Posterior vena cava (tissue), 2 donors: ENCODE data around the gene TMC4. TPM values are rescaled to one million over a fixed set of nuclear protein-coding genes. Genes with fewer than 3 reads are reported as not detected.

ENCODE experiments used
- DNase-seq: peaks from one replicate; pipeline ENCODE4 v3.0.0-alpha.2; 2020; ENCODE audit warnings: low spot score
- intact Hi-C, 2 donors: fragments of 100-400 bp; cut with DNase I; formaldehyde crosslinking; loops; one replicate each; pipeline versions ENCODE4 v1.14.1 to v1.14.2; 2022 to 2023
- total RNA-seq, 2 donors: library from RNA; stranded (reverse); fragmentation: NEBNext Ultra II Directional; extraction: Animal tissue kit (Norgen Biotek cat#: 25700); gene quantifications; one replicate each; pipeline ENCODE4 v1.2.1, GENCODE V29; 2021
- donor health status: DM: yes; HTN: yes; CAD: no.
- donor health status: DM: yes; HTN: yes; CAD: no.

TMC4 gene
- total RNA-seq, 2 donors from 2014 or later: 1.1 to 1.4 TPM

DNA sequence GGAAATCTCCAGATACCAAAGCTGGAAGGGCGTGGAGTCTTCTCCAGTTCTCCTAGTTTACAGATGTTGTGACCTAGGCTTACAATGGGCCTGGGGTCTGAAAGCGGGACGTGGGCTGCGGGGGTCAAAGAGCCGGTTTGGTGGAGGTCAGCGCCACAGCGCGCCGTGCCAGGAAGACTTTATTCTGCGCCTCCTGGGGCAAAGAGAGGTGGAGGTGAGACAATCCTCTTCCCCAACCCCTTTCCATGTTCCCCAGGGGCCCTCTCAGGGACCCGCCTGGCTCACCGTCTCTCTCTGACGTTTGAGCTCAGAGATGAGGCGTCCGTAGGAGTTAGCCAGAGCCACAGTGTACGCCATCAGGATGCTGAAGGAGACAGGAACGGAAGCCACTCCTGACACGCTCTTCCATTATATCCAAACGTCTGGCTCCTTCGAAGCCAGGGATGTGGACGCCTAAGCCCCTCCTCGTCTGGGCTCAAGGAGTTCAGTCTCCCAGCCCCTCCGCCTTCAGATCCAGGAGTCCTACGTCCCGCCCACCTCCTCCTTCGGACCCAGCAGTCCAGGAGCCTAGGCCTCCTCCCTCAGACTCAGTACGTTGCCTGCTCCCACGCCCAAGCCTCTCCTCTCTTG lies 12.7 kb downstream of the TMC4 start:
- DNase-seq: no peak
- intact Hi-C loops: no loop called here

DNA sequence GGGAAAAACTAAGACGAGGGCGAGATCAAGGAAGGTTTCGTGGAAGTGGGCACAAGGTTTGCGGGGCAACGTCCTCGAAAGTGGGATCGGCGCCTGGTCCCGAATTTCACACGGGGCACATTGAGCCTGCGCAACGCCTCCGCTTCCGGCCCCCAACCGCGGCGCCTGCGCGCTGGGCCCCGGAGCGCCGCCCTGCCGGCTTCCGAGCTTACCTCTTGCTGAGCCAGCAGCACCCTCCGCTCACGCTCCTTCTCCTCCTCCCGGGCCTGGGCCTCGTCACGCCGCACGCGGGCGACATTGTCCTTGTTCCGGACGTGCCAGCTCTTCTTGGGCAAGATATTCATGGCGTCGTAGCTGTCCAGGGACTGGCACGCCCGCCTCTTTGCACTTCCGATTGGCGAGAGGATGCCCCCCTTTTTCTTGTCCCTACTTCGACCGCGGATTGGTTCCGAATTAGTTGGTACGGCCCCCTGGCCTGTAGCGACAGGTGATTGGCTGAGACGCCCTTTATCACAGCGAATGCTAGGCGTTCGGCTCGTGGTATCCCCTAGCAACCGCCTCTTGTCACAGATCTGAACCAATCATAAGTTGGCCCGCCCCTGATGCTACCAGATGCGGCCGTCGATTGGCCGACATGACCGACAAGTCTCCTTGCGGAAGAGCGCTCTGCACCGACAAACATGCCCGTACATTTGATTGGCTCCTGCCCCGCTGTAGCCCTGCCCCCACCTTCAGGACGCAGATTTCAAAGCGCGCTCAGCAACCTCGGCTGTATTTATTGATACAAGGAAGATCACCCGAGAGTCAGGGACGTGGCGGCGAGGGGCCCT lies 13.4 kb downstream of the TMC4 start, which contains the start of gene LENG1:
LENG1 (minus strand) TSS at position 370 of the 830 bp plus-strand sequence; CDS start at position 344, 26 bp downstream.
- DNase-seq: peak; percentile 100
- intact Hi-C loops: loop anchor here in 1 of 2 donors (10.0 kb wide), 1 partner anchor 245 kb away; no protein-coding TSS in a partner anchor

DNA sequence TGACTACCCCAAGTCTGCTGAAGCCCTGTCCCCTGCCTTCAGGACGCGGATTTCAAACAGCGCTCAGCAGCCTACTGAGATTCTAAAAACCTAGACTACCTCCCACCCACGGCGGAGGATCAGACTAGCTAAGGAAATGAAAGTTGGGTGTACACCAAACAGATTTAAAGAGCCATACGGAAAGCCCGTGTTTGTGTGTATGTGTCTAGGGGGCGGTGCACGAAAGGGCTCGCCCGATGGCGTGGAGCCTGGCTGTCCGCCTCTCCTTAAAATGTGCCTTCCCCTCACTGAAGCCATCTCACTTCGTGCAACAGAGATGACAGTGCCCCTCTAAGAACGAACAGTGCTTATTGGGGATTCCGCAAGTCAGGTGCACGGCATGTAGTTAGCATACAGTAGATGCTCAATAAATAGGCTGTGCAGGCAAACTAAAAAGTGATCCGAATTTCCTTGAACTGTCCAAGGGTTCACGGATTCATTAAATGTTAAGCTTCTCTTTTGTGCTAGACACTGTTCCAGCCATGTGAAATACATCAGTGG lies 14.1 kb downstream of the TMC4 start:
- intact Hi-C loops: loop anchor here in 1 of 2 donors (10.0 kb wide), 1 partner anchor 244 kb away; no protein-coding TSS in a partner anchor

DNA sequence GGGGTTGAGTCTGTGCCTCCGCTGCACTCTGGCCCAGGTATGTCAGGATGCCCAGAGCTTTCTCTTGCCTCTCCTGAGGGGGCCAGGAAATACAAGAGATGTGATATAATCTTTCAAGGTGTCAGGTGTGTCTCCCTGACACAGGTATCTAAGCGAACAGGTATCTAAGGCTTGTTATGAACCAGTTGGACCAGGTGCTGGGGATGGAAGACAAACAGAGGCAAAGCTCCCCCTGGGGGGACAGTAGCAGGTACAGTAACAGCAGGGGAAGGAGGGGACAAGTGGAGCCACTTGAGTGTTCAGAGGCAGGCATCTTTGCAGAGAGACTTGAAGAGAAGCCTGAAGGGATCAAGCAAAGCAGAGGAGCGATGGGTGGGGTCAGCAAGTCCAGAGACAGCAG lies 16.0 kb downstream of the TMC4 start:
- intact Hi-C loops: loop anchor here in 1 of 2 donors (10.0 kb wide), 1 partner anchor 242 kb away; no protein-coding TSS in a partner anchor
- no peak for DNase-seq

More for the DNA sequence above, 14.1 kb downstream of the TMC4 start:
- DNase-seq: no peak

DNA sequence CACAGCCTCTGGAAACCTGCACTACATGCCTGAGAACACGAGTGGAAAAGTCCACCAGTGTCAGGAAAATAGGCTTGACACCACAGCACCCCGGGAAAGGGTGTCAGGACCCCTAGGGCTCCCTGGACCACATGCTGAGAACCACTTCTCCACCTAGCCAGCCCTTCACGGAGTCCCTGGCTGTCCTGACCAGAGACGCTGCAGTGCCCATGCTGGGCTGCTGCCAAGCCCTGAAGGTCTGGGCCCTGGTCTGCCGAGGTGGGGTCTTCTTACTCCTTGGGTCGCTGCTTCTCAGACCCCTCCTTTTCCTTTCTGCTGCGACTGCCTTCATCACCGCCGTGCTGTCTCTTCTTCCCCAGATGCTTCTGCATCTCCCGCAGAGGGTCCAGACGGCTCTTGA lies 16.5 kb downstream of the TMC4 start:
- no peak for DNase-seq
- intact Hi-C loops: loop anchor here in 1 of 2 donors (10.0 kb wide), 1 partner anchor 242 kb away; no protein-coding TSS in a partner anchor

DNA sequence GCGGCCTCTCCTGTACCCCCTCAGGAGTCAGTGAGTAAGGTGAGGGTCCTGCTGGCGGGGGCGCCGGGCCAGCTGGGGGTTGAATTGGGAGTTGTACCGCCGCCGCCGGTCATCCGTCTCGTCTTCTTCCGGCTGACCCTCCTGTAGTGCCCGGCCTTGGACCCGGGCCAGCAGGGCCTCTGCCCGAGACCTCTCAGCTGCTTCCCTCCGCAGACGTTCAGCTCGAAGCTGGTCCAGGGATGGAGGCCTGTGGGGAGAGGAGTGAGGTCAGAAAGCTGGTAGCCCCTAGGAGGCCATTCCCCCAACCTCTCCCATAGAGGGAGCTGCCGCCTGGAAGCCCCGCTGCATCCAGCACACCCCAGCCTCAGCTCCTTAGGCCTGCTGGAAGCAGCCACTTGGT lies 17.3 kb downstream of the TMC4 start:
- intact Hi-C loops: loop anchor here in 1 of 2 donors (10.0 kb wide), 1 partner anchor 241 kb away; no protein-coding TSS in a partner anchor
- DNase-seq: no peak

DNA sequence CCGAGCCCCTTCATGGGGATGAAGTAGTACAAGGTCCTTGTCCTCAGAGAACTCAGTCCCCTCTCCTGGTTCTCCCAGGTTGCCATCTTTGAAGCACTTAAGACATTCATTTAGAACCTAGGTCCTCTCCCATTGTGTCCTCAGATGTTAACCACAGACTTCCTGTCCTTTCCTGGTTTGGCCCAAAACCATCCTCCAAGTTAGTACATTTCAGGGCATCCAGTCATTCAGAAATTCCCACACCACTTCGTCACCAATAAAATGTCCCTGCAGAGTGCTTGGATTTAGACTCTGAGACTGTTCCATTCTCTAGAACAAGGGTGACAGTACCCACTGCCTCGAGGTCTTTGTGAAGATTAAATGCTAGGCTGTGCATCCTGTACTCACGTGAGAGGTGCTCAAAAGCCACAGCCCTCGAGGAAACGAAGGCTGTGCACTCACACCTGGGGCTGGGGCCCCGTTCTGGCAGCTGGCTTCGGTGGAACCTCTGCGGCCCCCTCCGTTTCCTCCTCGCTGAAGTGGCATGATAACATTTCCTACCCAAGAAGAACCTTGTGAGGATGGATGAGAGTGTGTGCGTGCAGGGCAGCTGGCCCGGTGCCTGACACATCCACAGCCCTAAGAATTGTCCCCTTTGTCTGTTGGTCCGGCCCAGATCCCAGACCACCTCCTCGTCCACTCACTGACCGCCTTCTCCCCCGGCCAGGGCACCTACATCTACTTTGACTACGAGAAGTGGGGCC lies 18.2 kb downstream of the TMC4 start:
- no peak for DNase-seq
- intact Hi-C loops: loop anchor here in 1 of 2 donors (10.0 kb wide), 1 partner anchor 240 kb away; no protein-coding TSS in a partner anchor

DNA sequence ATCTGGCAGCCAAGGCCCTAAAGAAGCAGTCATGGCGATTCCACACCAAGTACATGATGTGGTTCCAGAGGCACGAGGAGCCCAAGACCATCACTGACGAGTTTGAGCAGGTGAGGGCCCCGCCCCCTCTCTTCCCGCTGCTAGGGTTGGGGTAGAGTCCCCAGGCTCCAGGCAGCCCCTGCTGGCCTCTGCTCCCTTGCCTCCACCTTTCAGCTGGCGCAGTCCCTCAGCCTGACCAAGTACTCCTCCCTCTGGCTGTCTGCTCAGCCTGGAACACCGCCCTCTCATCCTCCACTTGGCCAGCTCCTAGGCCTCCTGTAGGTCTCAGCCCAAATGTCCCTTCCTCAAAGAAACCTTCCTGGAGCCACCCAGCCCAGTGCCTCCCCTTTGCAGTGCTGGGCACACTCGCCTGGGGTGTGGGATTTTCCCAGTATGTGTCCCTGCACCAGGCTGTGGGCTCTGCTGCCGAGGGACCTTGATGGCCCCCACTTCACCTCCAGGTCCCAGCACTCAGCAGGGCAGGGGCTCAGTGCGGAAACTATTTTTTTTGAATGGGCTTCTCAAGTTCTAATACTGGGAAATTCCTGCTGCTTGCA lies 19.1 kb downstream of the TMC4 start:
- no peak for DNase-seq
- intact Hi-C loops: loop anchor here in 1 of 2 donors (10.0 kb wide), 1 partner anchor 239 kb away; no protein-coding TSS in a partner anchor

DNA sequence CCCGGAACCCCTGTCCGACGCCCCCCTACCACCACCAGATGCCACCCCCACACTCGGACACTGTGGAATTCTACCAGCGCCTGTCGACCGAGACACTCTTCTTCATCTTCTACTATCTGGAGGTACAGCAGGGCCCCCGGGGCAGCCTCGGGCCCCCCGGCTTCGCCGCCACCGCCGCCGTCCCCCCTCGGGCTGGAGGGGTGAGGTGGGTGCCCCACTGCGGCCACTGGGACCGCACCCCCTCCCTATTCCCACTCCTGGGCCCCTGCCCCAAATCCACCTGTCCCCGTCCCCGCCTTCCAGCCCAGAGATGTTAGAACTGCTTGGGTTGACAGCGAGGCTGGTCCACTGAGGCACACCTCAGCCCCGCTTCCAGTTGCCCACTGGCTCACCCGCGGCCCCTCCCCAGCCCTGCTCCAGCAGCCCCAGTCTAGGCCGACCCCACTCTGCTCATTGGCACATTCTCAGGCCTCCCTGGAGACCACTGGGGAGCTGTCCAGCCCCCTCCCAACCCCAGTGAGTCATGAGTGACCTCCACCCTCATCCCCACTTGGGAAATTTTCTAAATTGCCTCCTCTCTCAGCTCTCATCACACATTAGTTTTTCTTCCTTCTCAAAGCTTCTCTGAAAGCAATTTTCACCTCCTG lies 20.0 kb downstream of the TMC4 start:
- intact Hi-C loops: loop anchor here in 1 of 2 donors (10.0 kb wide), 1 partner anchor 238 kb away; no protein-coding TSS in a partner anchor
- DNase-seq: no peak

DNA sequence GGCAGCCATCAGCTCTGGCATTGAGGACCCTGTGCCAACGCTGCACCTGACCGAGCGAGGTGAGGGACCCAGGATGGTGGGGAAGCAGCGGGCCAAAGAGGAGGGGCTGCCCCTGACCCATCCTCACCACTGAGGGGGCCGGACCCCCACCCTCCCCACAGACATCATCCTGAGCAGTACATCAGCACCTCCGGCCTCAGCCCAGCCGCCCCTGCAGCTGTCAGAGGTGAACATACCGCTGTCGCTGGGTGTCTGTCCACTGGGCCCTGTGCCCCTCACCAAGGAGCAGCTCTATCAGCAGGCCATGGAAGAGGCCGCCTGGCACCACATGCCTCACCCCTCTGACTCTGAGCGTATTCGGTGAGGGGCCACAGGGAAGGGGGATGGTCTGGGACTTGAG lies 20.7 kb downstream of the TMC4 start:
- intact Hi-C loops: loop anchor here in 1 of 2 donors (10.0 kb wide), 1 partner anchor 237 kb away; no protein-coding TSS in a partner anchor
- DNase-seq: no peak

DNA sequence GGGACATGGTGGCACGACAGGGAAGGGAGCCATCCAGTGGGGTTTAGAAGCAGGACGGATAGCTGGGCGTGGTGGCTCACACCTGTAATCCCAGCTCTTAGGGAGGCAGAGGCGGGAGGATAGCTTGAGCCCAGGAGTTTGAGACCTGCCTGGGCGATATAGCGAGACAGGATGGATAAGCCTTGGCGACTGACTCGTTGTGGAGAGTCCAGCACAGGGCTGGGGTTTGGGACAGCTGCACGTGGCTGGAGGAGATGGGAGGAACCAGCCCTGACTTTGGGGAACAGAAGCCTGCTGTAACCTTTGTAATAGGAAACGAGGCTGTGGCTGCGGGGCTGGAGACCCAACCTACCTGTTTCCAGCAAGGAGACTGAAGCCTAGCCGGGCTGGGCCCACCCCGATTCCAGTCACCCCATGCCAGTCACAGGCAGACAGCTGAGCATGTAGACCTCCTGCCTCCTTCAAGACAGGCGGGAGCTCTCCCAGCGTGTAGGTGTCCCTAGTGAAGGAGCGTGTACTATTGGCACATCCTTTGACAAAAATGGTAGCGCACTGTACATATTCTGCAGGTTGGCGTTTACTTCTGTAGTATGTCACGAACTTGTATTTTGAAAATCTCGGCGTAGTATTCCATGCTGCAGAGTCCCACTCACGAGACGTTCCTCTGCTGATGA lies 21.5 kb downstream of the TMC4 start:
- intact Hi-C loops: loop anchor here in 1 of 2 donors (10.0 kb wide), 1 partner anchor 237 kb away; no protein-coding TSS in a partner anchor

DNA sequence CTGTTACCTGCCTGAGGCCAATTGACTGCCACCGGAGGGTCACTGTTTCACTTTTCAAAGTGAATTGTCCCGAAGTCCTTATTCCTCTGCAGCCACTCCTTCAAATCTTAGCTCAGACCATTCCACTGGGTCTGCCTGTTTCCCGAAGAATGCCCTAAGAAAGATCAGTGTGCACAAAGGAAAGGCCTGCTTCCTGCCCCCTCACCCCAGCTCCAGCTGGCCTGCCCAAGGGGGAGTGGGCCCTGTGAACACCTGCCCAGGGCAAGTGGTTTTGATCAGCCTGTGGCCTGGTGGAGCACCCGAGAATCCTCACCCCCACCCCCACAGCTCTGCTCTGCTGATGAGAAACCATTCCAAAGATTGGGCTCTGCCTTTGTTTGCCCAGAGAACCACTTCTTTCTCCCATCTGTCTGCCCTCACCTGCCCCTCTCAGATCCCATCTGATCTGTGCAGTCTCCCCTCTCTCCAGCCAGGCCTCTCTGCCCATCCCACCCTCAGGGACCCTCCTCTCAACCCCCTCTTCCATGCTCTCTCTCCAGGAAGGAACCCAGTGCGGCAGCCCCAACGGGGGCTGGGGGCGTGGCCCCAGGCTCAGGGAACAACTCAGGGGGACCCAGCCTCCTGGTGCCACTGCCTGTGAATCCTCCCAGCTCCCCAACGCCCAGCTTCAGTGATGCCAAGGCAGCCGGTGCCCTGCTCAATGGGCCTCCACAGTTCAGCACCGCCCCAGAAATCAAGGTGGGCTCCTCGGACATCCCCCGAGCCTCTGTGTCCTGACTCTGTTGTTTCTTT lies 23.7 kb downstream of the TMC4 start:
- DNase-seq: no peak
- intact Hi-C loops: no loop called here

More for the DNA sequence above, 21.5 kb downstream of the TMC4 start:
- DNase-seq: no peak

DNA sequence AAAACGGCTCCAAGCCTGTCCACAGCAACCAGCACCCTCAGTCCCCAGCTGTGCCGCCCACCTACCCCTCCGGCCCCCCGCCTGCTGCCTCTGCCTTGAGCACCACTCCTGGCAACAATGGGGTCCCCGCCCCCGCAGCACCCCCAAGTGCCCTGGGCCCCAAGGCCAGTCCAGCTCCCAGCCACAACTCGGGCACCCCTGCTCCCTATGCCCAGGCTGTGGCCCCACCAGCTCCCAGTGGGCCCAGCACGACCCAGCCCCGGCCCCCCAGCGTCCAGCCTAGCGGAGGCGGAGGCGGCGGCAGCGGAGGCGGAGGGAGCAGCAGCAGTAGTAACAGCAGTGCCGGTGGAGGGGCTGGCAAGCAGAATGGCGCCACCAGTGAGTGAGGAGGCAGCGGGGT lies 24.8 kb downstream of the TMC4 start:
- intact Hi-C loops: no loop called here
- DNase-seq: no peak

DNA sequence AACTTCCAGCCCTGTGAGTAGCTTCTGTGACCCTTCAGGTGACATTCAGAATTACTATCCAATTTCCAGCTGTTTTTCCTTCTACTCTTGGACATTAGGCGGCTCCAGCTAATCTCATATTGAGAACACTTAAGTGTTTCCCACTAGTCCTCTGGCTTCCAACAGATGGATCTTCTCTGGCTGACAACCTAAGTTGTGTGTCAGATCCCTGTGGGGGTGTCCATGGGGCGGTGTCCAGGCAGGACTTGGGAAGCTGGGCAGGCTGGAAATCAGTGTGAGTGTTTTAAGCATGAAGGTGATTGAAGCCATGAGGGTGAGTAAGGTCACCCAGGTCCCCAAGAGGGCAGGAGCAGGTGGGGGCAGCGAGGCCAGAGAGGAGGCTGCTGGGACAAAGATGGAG lies 25.3 kb downstream of the TMC4 start:
- no peak for DNase-seq
- intact Hi-C loops: no loop called here

DNA sequence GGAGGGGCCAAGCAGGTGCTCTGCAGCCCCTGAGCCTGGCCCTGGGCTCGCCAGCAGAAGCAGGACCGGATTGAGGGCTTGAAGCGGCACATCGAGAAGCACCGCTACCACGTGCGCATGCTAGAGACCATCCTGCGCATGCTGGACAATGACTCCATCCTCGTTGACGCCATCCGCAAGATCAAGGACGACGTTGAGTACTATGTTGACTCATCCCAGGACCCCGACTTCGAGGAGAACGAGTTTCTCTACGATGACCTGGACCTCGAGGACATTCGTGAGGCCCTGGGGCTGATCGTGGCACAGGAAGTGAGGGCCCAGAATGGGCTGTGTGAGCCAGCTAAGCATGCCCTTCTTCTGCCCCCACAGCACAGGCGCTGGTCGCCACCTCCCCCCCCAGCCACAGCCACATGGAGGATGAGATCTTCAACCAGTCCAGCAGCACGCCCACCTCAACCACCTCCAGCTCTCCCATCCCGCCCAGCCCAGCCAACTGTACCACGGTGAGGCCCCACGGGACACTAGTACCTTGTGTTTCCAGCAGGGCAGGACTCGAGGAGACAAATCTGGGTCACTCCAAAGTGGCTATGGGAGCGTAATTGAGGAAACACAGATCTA lies 27.3 kb downstream of the TMC4 start:
- intact Hi-C loops: no loop called here
- DNase-seq: no peak

DNA sequence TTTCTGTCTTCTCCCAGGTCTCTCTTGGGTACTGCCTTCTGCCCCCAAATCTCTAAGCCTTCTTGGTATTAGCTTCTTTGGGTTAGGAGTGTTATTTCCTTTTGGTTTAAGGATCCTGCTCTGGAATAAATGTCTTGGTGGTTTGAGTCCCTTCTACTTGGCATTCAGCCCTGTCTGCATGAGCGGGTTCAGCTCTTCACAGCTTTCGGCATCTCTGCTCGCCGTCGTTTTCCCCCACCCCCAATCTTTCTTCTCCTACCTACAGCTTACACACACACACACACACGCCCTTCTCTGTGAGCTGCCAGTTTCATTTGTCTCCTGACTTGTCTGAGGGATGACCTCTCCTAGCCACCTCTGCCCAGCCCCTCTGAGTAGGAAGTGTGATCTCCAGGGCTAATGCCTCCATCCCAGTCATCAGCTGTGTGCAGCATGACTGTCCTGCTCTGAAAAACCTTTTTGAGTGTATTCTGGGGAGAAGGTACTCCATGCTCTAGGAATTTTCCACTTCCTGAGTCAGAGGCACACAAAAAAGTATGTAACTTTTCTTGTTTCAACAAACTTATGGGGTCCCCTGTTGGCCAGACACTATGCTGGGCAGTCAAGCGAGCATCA lies 30.7 kb downstream of the TMC4 start:
- intact Hi-C loops: no loop called here
- no peak for DNase-seq
